Fibroblast of the aortic adventitia (primary cell): ENCODE measurements around the gene DPP3. TPM values are rescaled to one million over a fixed set of nuclear protein-coding genes. Genes with fewer than 3 reads are reported as not detected.

Source experiments
- DNase-seq: peaks from one replicate; pipeline ENCODE4 v3.0.0-alpha.2; 2010; ENCODE audit warnings: low read depth
- H3K4me3 ChIP-seq: 2 replicates; pipeline ENCODE4 v1.5.1; 2011; ENCODE audit warnings: low read depth, mild to moderate bottlenecking, control low read depth, low read length, moderate library complexity
- CTCF ChIP-seq: IDR thresholded peaks from 2 replicates; pipeline ENCODE4 v1.5.1; 2011; ENCODE audit warnings: mild to moderate bottlenecking, low read length, control low read depth, inconsistent platforms; ENCODE audit not compliant: insufficient read depth
- total RNA-seq: library from RNA; depleted of rRNA; stranded (reverse); fragments of >200 nt; gene quantifications from 2 replicates; pipeline ENCODE4 v1.2.3, GENCODE V29; 2012; ENCODE audit warnings: low replicate concordance

DPP3 gene
- total RNA-seq, 1 donor: 31.7 TPM

GRCh38 chr11:66489636-66490035, 9.4 kb downstream of the DPP3 start:
- no peak overlapping the region for H3K4me3 ChIP-seq
- TF ChIP-seq CTCF: no peak
- no peak for DNase-seq

- TF ChIP-seq CTCF: peak; percentile 53
- no peak overlapping the region for H3K4me3 ChIP-seq
- no peak for DNase-seq
Measured at GRCh38 chr11:66491315-66491935, 11.2 kb downstream of the DPP3 start.

GRCh38 chr11:66492161-66492865, 12.1 kb downstream of the DPP3 start:
- no peak for TF ChIP-seq CTCF
- DNase-seq: no peak
- no peak overlapping the region for H3K4me3 ChIP-seq

- H3K4me3 ChIP-seq: no peak overlapping the region
- no peak for TF ChIP-seq CTCF
- DNase-seq: no peak
Measured at GRCh38 chr11:66493130-66493529, 12.9 kb downstream of the DPP3 start.

GRCh38 chr11:66494458-66494857, 14.2 kb downstream of the DPP3 start:
- DNase-seq: no peak
- H3K4me3 ChIP-seq: no peak overlapping the region
- no peak for TF ChIP-seq CTCF

GRCh38 chr11:66494935-66495334, 14.7 kb downstream of the DPP3 start:
- TF ChIP-seq CTCF: no peak
- H3K4me3 ChIP-seq: no peak overlapping the region

GRCh38 chr11:66495401-66495854, 15.2 kb downstream of the DPP3 start:
- no peak overlapping the region for H3K4me3 ChIP-seq
- no peak for DNase-seq
- TF ChIP-seq CTCF: peak; percentile 22

More at GRCh38 chr11:66494935-66495334, 14.7 kb downstream of the DPP3 start:
- no peak for DNase-seq
